ENCODE measurements around the gene SAMD3. TPM values are rescaled to one million over a fixed set of nuclear protein-coding genes. Genes with fewer than 3 reads are reported as not detected.
"Not testable (repeated sequence)": the region's sequence is repeated elsewhere in the genome, so short reads cannot be mapped to it uniquely, and the experiment has no call there.

Gene SAMD3
- total RNA-seq, 1 donor from 2014 or later, result 0.30 TPM

GRCh38 chr6:130138116-130138908 is 84.4 kb downstream of the SAMD3 start:
- DNase-seq (ENCODE audit: low spot score) (no peak), ATAC-seq (no peak)

GRCh38 chr6:130136798-130137197 is 86.0 kb downstream of the SAMD3 start:
- ATAC-seq (no peak), DNase-seq (ENCODE audit: low spot score) (no peak)

- DNase-seq (ENCODE audit: low spot score), result no peak
- no peak for ATAC-seq
Measured at GRCh38 chr6:130134582-130134981, 88.2 kb downstream of the SAMD3 start.

- DNase-seq (ENCODE audit: low spot score) (no peak), ATAC-seq (no peak)
Measured at GRCh38 chr6:130132286-130132701, 90.5 kb downstream of the SAMD3 start.

- ATAC-seq (no peak), DNase-seq (ENCODE audit: low spot score) (no peak)
Measured at GRCh38 chr6:130129762-130130246, 92.9 kb downstream of the SAMD3 start.

GRCh38 chr6:130128326-130128725 is 94.4 kb downstream of the SAMD3 start:
- DNase-seq (ENCODE audit: low spot score) (no peak), ATAC-seq (no peak)

- ATAC-seq (no peak), DNase-seq (ENCODE audit: low spot score) (no peak)
Measured at GRCh38 chr6:130127195-130127594, 95.6 kb downstream of the SAMD3 start.

- ATAC-seq (no peak), DNase-seq (ENCODE audit: low spot score) (no peak)
Measured at GRCh38 chr6:130122243-130122642, 100.5 kb downstream of the SAMD3 start.

GRCh38 chr6:130120731-130121130 is 102.0 kb downstream of the SAMD3 start:
- DNase-seq (ENCODE audit: low spot score) (no peak), ATAC-seq (no peak)

- no peak for DNase-seq (ENCODE audit: low spot score)
- ATAC-seq, result no peak
Measured at GRCh38 chr6:130119211-130119610, 103.5 kb downstream of the SAMD3 start.

- DNase-seq (ENCODE audit: low spot score) (no peak), ATAC-seq (no peak)
Measured at GRCh38 chr6:130118236-130118635, 104.5 kb downstream of the SAMD3 start.

GRCh38 chr6:130117187-130117701 is 105.5 kb downstream of the SAMD3 start:
- not testable (repeated sequence) for ATAC-seq

GRCh38 chr6:130116273-130116672 is 106.5 kb downstream of the SAMD3 start:
- no peak for ATAC-seq

More at GRCh38 chr6:130117187-130117701, 105.5 kb downstream of the SAMD3 start:
- not testable (repeated sequence) for DNase-seq (ENCODE audit: low spot score)

GRCh38 chr6:130115036-130115435 is 107.7 kb downstream of the SAMD3 start:
- no peak for ATAC-seq
- no peak for DNase-seq (ENCODE audit: low spot score)

More at GRCh38 chr6:130116273-130116672, 106.5 kb downstream of the SAMD3 start:
- DNase-seq (ENCODE audit: low spot score), result no peak

GRCh38 chr6:130113201-130113710 is 109.5 kb downstream of the SAMD3 start:
- DNase-seq (ENCODE audit: low spot score) (no peak), ATAC-seq (no peak)

GRCh38 chr6:130111031-130111430 is 111.7 kb downstream of the SAMD3 start:
- DNase-seq (ENCODE audit: low spot score) (no peak), ATAC-seq (no peak)

GRCh38 chr6:130107710-130108109 is 115.0 kb downstream of the SAMD3 start:
- ATAC-seq, result no peak
- DNase-seq (ENCODE audit: low spot score), result no peak

GRCh38 chr6:130105996-130106704 is 116.6 kb downstream of the SAMD3 start:
- no peak for ATAC-seq
- no peak for DNase-seq (ENCODE audit: low spot score)

- DNase-seq (ENCODE audit: low spot score) (no peak), ATAC-seq (no peak)
Measured at GRCh38 chr6:130099119-130099518, 123.6 kb downstream of the SAMD3 start.

- DNase-seq (ENCODE audit: low spot score) (no peak), ATAC-seq (no peak)
Measured at GRCh38 chr6:130098317-130098716, 124.4 kb downstream of the SAMD3 start.

Data from left lobe of liver (tissue), 2 donors.